Retinal pigment epithelial cell (primary cell): ENCODE results near the gene NUP54.
A peak's percentile ranks its signal among the peaks of the same experiment; 100 is the strongest.

Experiments used
- DNase-seq: peaks from one replicate; pipeline ENCODE4 v3.0.0-alpha.2; 2010; ENCODE audit warnings: low read depth
- H3K4me3 ChIP-seq: 2 replicates; pipeline ENCODE4 v1.5.1; 2011; ENCODE audit warnings: mild to moderate bottlenecking, low read length, control low read depth, moderate library complexity
- CTCF ChIP-seq: conservative IDR thresholded peaks from 2 replicates; pipeline ENCODE4 v1.5.1; 2011; ENCODE audit warnings: low read depth, low read length, control low read depth, inconsistent platforms

The NUP54 gene

GRCh38 chr4:76153356-76153755, 5.2 kb upstream of the NUP54 start:
- no peak for TF ChIP-seq CTCF
- no peak overlapping the region for H3K4me3 ChIP-seq
- DNase-seq, result no peak

GRCh38 chr4:76147454-76148141, 599 bp downstream of the NUP54 start:
- H3K4me3 ChIP-seq, result peak overlapping the region; percentile 88

GRCh38 chr4:76144546-76144945, 3.7 kb downstream of the NUP54 start:
- DNase-seq, result no peak
- no peak overlapping the region for H3K4me3 ChIP-seq

More at GRCh38 chr4:76147454-76148141, 599 bp downstream of the NUP54 start:
- DNase-seq, result peak; percentile 22
- no peak for TF ChIP-seq CTCF

GRCh38 chr4:76141241-76141640, 7.0 kb downstream of the NUP54 start:
- DNase-seq, result no peak
- TF ChIP-seq CTCF, result no peak
- no peak overlapping the region for H3K4me3 ChIP-seq

More at GRCh38 chr4:76144546-76144945, 3.7 kb downstream of the NUP54 start:
- TF ChIP-seq CTCF, result no peak

- no peak overlapping the region for H3K4me3 ChIP-seq
- DNase-seq, result no peak
- TF ChIP-seq CTCF, result no peak
These were observed 20.4 kb downstream of the NUP54 start for GRCh38 chr4:76127754-76128153.

GRCh38 chr4:76125816-76126215, 22.4 kb downstream of the NUP54 start:
- no peak for TF ChIP-seq CTCF
- DNase-seq, result no peak
- no peak overlapping the region for H3K4me3 ChIP-seq

- TF ChIP-seq CTCF, result no peak
- H3K4me3 ChIP-seq, result no peak overlapping the region
- DNase-seq, result no peak
These were observed 28.0 kb downstream of the NUP54 start for GRCh38 chr4:76120199-76120598.
